H54 (cell line): Measurements from ENCODE around the gene TRPM3.

ENCODE experiments used
- DNase-seq: peaks from one replicate; pipeline ENCODE4 v3.0.0; 2011; ENCODE audit warnings: low spot score, mixed read lengths; ENCODE audit not compliant: insufficient read length
- FAIRE-seq: peaks from 3 replicates; lab custom pipeline; 2011; peaks lifted over from hg19 to GRCh38; lab: Jason Lieb, UNC
- POLR2A ChIP-seq: IDR thresholded peaks from 2 replicates; pipeline ENCODE4 v1.6.1; 2011; ENCODE audit warnings: low read depth, mild to moderate bottlenecking, low read length

TRPM3 gene

GRCh38 chr9:70934642-70935041 lies 186.8 kb downstream of the TRPM3 start:
- no peak for FAIRE-seq
- no peak for TF ChIP-seq POLR2A
- DNase-seq = no peak

- no peak for TF ChIP-seq POLR2A
- DNase-seq (no peak), FAIRE-seq (peak; percentile 33)
Observed at GRCh38 chr9:70933321-70933720, 188.1 kb downstream of the TRPM3 start.

- TF ChIP-seq POLR2A = no peak
- FAIRE-seq = no peak
Observed at GRCh38 chr9:70932097-70932496, 189.3 kb downstream of the TRPM3 start.

GRCh38 chr9:70927530-70927929 lies 193.9 kb downstream of the TRPM3 start:
- peak; percentile 43 for FAIRE-seq
- DNase-seq = no peak
- no peak for TF ChIP-seq POLR2A

More at GRCh38 chr9:70932097-70932496, 189.3 kb downstream of the TRPM3 start:
- no peak for DNase-seq

- DNase-seq (peak; percentile 47), FAIRE-seq (peak; percentile 100)
- TF ChIP-seq POLR2A = no peak
Observed at GRCh38 chr9:70924895-70925547, 196.4 kb downstream of the TRPM3 start.

- TF ChIP-seq POLR2A = no peak
- no peak for DNase-seq
- no peak for FAIRE-seq
Observed at GRCh38 chr9:70924380-70924779, 197.0 kb downstream of the TRPM3 start.

GRCh38 chr9:70923961-70924360 lies 197.5 kb downstream of the TRPM3 start:
- no peak for TF ChIP-seq POLR2A
- FAIRE-seq = peak; percentile 48
- no peak for DNase-seq

GRCh38 chr9:70921136-70921535 lies 200.3 kb downstream of the TRPM3 start:
- DNase-seq (peak; percentile 9), FAIRE-seq (peak; percentile 96)
- no peak for TF ChIP-seq POLR2A

- DNase-seq (no peak), FAIRE-seq (no peak)
- TF ChIP-seq POLR2A = no peak
Observed at GRCh38 chr9:70917277-70917676, 204.1 kb downstream of the TRPM3 start.

GRCh38 chr9:70911791-70912190 lies 209.6 kb downstream of the TRPM3 start:
- TF ChIP-seq POLR2A = no peak
- FAIRE-seq (no peak), DNase-seq (no peak)

GRCh38 chr9:70910598-70910997 lies 210.8 kb downstream of the TRPM3 start:
- DNase-seq (no peak), FAIRE-seq (no peak)
- no peak for TF ChIP-seq POLR2A

GRCh38 chr9:70902692-70903131 lies 218.7 kb downstream of the TRPM3 start:
- FAIRE-seq (peak; percentile 100), DNase-seq (peak; percentile 60)
- no peak for TF ChIP-seq POLR2A

GRCh38 chr9:70902171-70902570 lies 219.2 kb downstream of the TRPM3 start:
- no peak for TF ChIP-seq POLR2A
- FAIRE-seq (peak; percentile 68), DNase-seq (no peak)

GRCh38 chr9:70901746-70902145 lies 219.7 kb downstream of the TRPM3 start:
- DNase-seq (no peak), FAIRE-seq (no peak)
- TF ChIP-seq POLR2A = no peak

- no peak for TF ChIP-seq POLR2A
- no peak for DNase-seq
- FAIRE-seq = peak; percentile 72
Observed at GRCh38 chr9:70901013-70901412, 220.4 kb downstream of the TRPM3 start.
